Amniotic epithelial cell (primary cell): ENCODE data around the gene PDE1C.
A peak's percentile ranks its signal among the peaks of the same experiment; 100 is the strongest.
"Not testable (repeated sequence)": the region's sequence is repeated elsewhere in the genome, so short reads cannot be mapped to it uniquely, and the experiment has no call there.

Experiments
- DNase-seq: peaks from one replicate; pipeline ENCODE4 v3.0.0-alpha.2; 2010; ENCODE audit warnings: low read depth

PDE1C gene

GRCh38 chr7:32043688-32044087 lies 26.5 kb downstream of the PDE1C start:
- DNase-seq = peak; percentile 33

GRCh38 chr7:32042900-32043299 lies 27.3 kb downstream of the PDE1C start:
- no peak for DNase-seq

- no peak for DNase-seq
These were observed 31.0 kb downstream of the PDE1C start for GRCh38 chr7:32039000-32039756.

- DNase-seq = no peak
These were observed 32.5 kb downstream of the PDE1C start for GRCh38 chr7:32037650-32038198.

GRCh38 chr7:32036557-32036956 lies 33.6 kb downstream of the PDE1C start:
- DNase-seq = peak; percentile 8

- no peak for DNase-seq
These were observed 36.2 kb downstream of the PDE1C start for GRCh38 chr7:32034052-32034451.

- DNase-seq = no peak
These were observed 37.2 kb downstream of the PDE1C start for GRCh38 chr7:32033006-32033405.

- DNase-seq = no peak
These were observed 38.0 kb downstream of the PDE1C start for GRCh38 chr7:32032211-32032610.

GRCh38 chr7:32030904-32031692 lies 39.1 kb downstream of the PDE1C start:
- DNase-seq = no peak

GRCh38 chr7:32026083-32026425 lies 44.2 kb downstream of the PDE1C start:
- no peak for DNase-seq

- DNase-seq = no peak
These were observed 44.7 kb downstream of the PDE1C start for GRCh38 chr7:32025381-32026082.

- no peak for DNase-seq
These were observed 46.8 kb downstream of the PDE1C start for GRCh38 chr7:32023376-32023775.

- DNase-seq = no peak
These were observed 47.2 kb downstream of the PDE1C start for GRCh38 chr7:32022966-32023365.

GRCh38 chr7:32020551-32021159 lies 49.6 kb downstream of the PDE1C start:
- DNase-seq = peak; percentile 3

- no peak for DNase-seq
These were observed 51.2 kb downstream of the PDE1C start for GRCh38 chr7:32018845-32019578.

- no peak for DNase-seq
These were observed 55.1 kb downstream of the PDE1C start for GRCh38 chr7:32015133-32015532.

- not testable (repeated sequence) for DNase-seq
These were observed 56.7 kb downstream of the PDE1C start for GRCh38 chr7:32013471-32013870.

- no peak for DNase-seq
These were observed 64.6 kb downstream of the PDE1C start for GRCh38 chr7:32005577-32005976.

GRCh38 chr7:32001948-32002347 lies 68.3 kb downstream of the PDE1C start:
- no peak for DNase-seq

- no peak for DNase-seq
These were observed 72.8 kb downstream of the PDE1C start for GRCh38 chr7:31997423-31997822.

- no peak for DNase-seq
These were observed 75.1 kb downstream of the PDE1C start for GRCh38 chr7:31995134-31995533.
